SJCRH30 (cell line): ENCODE data around the gene MADCAM1. TPM values are rescaled to one million over a fixed set of nuclear protein-coding genes. Genes with fewer than 3 reads are reported as not detected.

Source experiments
- DNase-seq, 2 experiments: peaks; one replicate each; pipeline ENCODE4 v3.0.0-alpha.2; 2015 to 2020
- H3K27ac ChIP-seq: fragments of 250-450 bp; sonication (Bioruptor Pico); 2 replicates; pipeline ENCODE4 v1.5.1; 2020; ENCODE audit warnings: mild to moderate bottlenecking, moderate library complexity
- H3K27me3 ChIP-seq: fragments of 250-450 bp; sonication (Bioruptor Pico); 2 replicates; pipeline ENCODE4 v1.5.1; 2020; ENCODE audit warnings: mild to moderate bottlenecking, moderate library complexity
- H3K36me3 ChIP-seq: fragments of 250-450 bp; sonication (Bioruptor Pico); 2 replicates; pipeline ENCODE4 v1.5.1; 2020; ENCODE audit warnings: mild to moderate bottlenecking, moderate library complexity
- H3K4me1 ChIP-seq: fragments of 250-450 bp; sonication (Bioruptor Pico); 2 replicates; pipeline ENCODE4 v1.5.1; 2020; ENCODE audit warnings: mild to moderate bottlenecking, moderate library complexity
- H3K4me3 ChIP-seq: fragments of 250-450 bp; sonication (Bioruptor Pico); 2 replicates; pipeline ENCODE4 v1.5.1; 2020; ENCODE audit warnings: mild to moderate bottlenecking, moderate library complexity
- H3K9me3 ChIP-seq: fragments of 250-450 bp; sonication (Bioruptor Pico); replicated peaks from 2 replicates; pipeline ENCODE4 v1.5.1; 2020; ENCODE audit warnings: mild to moderate bottlenecking, moderate library complexity
- total RNA-seq: library from RNA; depleted of rRNA; stranded (reverse); fragments of >200 nt; shearing (Covaris generic); gene quantifications from 2 replicates; pipeline ENCODE4 v1.2.3, GENCODE V29; 2014

Gene MADCAM1
- total RNA-seq, 1 experiment from 2014 or later: 0.18 TPM

DNA sequence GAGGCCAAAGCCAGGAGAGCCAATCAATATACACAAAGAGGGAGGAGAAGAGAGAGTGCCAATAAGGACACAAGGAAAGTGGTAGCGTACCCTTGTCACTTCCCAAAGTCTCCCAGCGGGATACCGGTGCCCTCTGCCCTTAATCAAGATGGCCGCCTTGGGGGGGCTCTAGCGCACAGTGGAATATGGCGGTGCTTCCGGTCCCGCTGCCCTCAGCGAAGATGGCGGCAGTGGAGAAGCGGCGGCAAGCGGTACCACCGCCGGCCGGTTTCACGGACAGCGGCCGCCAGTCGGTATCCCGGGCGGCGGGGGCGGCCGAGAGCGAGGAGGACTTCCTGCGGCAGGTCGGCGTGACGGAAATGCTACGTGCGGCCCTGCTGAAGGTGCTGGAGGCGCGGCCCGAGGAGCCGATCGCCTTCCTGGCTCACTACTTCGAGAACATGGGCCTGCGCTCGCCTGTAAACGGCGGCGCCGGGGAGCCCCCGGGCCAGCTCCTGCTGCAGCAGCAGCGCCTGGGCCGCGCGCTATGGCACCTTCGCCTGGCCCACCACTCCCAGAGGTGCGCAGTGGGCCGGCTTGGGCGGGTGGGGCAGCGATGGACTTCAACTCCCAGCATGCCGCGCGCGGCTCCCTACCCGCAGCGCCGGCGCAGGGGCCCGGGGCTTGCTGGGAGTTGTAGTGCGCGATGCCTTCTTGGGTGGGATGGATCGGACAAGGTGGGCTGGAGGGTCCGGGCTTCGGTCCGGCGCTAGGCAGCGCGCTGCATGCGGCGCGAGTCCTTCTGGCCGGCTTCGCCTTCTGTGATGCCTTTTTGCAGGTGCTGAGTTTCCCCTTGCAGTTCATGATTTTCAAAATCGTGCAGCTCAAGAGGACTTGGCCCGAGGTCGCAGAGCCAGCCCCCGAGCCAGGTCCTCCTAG is 11.3 kb downstream of the MADCAM1 start, which contains the start of gene TPGS1:
Gene TPGS1, plus strand, starts transcription at position 212 of the 918 bp plus-strand sequence. Its CDS starts 10 bp downstream, at position 222.
- H3K36me3 ChIP-seq: no peaks in the 10 kb centered on the region
- DNase-seq: peak; percentile 76 to 99
- peaks cover 11% of the 10 kb centered on the region for H3K4me1 ChIP-seq
- H3K27ac ChIP-seq: peak within 1 kb of the TSS; percentile 95
- peak within 1 kb of the TSS; percentile 97 for H3K4me3 ChIP-seq
- no peaks in the 10 kb centered on the region for H3K9me3 ChIP-seq
- H3K27me3 ChIP-seq: no peaks in the 10 kb centered on the region

DNA sequence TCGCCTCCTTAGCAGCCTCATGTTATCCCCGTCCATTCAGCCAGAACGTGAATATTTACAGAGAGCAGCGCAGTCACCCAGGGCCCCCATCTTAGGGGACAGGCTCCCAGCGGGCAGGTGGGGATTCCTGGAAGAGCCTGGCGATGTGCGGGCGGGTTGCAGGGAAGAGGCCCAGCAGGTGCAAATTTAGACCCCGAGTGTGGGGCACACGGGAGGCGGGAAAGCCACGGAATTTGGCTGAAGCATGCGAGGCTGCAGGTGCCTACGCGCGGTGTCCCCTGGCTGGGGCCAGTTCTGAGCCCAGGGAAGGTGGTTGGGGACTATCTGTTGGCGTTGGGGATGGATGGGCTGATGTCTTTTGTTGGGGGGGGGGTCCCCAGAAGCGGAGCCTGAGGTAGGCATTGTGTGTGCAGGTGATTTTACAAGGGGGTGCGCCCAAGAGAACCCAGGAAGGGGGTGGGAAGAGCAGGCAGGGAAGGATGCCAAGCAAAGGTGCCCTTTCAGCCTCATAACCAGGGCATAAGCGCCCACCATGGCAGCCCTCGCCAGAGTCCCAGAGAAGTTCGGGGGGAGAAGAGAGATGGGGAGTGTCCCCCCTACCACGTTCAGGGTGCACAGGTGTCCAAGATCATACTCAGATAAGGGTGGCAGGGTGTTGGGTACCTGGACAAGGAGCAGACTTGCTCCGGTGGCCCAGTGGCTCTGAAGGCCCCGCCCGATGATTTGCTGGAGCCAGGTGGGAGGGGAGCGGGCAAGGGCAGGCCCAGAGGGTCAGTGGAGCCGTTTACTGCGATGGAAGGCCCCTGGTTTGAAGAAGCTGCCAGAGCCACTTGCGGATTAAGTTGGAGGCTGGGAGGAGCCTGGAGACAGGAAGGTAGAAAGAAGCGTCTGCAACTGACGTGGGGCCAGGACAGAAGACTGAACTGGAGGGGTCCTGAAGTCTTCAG is 12.2 kb downstream of the MADCAM1 start:
- Histone ChIP-seq H3K4me3 (peak overlapping the region; percentile 97), H3K9me3 (no peaks in the 10 kb centered on the region), H3K27me3 (no peaks in the 10 kb centered on the region), H3K27ac (no peak overlapping the region), H3K36me3 (no peaks in the 10 kb centered on the region), H3K4me1 (peaks cover 11% of the 10 kb centered on the region)
- DNase-seq: no peak

DNA sequence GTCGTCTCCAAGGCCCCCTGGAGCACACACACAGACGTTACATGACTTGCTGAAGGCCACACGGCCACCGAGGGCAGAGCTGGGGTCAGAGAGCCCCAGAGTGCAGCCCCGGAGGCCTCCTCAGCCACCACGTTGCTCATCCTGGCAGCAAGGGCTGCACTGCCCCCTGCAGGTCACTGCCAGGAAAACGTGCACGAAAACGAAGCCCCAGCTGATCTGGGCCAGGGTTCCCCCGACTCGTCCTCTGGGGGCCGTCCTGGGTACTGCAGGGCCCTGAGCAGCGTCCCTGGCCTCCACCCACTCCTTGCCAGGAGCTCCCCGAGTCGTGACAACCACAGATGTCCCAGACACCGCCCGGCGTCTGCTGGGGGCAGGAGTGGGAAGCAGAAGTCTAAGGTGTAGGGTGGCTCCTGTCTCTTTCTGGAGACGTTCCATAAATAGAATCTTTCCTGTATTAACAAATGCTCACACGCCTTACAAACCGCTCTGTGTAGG is 14.4 kb downstream of the MADCAM1 start:
- Histone ChIP-seq H3K27ac (peak overlapping the region; percentile 86), H3K27me3 (no peaks in the 10 kb centered on the region), H3K36me3 (no peaks in the 10 kb centered on the region), H3K9me3 (no peaks in the 10 kb centered on the region), H3K4me3 (peak overlapping the region; percentile 13), H3K4me1 (peaks cover 11% of the 10 kb centered on the region)
- DNase-seq: peak; percentile 87 to 95

DNA sequence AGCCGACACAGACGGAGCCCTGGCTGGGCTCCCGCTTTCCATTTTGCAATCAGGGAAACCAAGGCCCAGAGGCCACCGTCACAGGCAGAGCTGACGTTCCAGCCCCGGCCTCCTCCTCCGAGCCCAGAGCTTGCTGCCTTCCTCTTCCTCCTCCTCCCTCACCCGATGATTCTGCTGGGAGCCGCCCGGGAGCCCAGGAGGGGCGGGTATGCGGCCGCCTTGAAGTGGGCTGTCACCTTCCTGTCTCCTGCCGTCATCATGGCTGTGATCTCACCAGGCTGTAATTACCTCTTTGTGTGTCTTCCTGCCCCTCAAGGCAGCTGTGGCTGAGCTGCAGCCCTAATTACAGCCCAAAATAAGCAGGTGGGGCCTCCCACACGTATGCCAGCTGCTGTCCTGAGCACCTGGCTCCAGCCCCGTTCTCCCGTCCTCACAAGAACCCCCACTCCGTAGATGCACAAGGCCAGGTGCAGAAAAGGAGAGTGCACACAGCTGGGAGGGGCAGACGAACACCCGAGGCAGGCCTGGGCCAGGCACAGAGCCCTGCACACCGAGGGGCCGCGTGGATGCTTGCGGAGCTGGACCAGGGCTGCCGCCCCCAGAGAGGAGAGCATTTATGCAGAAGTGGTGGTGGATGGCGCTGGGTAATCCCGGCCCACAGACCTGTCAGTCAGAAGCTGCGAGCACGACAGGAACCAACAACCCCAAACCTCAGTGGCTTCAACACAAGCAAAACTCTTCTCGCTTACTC is 15.0 kb downstream of the MADCAM1 start:
- Histone ChIP-seq H3K9me3 (no peaks in the 10 kb centered on the region), H3K4me3 (peak overlapping the region; percentile 13), H3K4me1 (peaks cover 11% of the 10 kb centered on the region), H3K27ac (peak overlapping the region; percentile 86), H3K36me3 (no peaks in the 10 kb centered on the region), H3K27me3 (no peaks in the 10 kb centered on the region)
- peak; percentile 88 to 90 for DNase-seq

DNA sequence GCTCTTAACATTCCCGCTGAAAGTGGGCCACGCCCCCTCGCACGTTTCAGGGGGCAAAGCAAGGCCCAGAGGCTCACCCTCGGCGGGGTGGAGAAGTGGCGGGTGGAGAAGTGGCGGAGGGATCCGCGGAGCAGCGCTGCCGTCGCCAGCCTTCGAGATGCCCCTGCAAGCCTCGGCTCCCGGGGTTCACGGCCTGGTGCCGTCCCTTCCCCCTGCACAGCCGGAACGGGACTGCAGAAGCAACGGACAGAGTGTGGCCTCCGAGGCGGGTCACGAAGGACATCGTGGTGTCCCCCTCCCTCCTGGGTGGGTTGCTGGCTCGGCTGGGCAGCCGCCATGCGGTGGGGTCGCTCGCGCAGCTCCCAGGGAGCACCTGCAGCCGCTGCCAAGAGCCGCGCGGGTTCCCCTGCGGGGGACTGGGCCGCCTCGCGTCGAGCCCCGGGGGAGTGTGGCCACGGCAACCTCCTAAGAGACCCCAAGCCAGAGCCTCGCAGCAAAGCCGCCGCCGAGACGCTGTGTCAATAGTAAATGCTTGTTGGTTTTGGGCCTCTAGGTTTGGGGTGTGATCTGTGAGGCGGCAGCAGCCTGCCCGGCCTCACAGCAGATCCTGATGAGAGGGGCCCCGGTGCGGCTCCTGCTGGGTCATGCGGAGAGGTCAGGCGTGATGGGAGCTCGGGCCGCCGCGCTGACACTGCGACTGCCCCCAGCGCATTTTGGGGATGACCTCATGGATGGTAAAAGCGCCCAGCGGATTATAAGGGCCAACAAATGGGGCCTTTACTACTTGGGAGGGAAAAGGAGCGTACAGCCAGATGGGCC is 16.5 kb downstream of the MADCAM1 start:
- Histone ChIP-seq H3K36me3 (no peaks in the 10 kb centered on the region), H3K27me3 (no peaks in the 10 kb centered on the region), H3K4me3 (no peak overlapping the region), H3K9me3 (no peaks in the 10 kb centered on the region), H3K4me1 (peaks cover 11% of the 10 kb centered on the region), H3K27ac (no peak overlapping the region)
- DNase-seq: peak in 1 of 2 experiments; percentile 44

DNA sequence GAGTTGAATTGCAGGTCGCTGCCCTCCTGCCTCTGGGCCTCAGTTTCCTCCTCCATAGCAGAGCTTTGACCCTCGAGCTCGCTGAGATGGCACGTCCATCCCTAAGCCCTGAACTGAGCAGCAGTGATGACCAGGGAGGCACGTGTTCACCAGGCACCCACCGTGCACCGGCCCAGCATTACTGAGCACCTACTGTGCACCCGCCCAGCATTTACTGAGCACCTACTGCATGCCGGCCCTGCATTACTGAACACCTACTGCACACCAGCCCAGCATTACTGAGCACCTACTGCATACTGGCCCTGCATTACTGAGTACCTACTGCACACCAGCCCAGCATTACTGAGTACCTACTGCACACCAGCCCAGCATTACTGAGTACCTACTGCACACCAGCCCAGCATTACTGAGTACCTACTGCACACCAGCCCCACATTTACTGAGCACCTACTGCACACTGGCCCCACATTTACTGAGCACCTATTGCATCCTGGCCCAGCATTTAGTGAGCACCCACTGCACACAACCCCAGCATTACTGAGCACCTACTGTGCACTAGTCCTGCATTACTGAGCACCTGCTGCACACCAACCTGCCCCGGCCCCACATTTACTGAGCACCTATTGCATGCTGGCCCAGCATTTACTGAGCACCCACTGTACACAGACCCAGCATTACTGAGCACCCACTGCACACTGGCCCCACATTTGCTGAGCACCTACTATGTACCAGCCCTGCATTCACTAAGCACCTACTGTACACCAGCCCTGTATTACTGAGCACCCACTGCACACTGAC is 17.3 kb downstream of the MADCAM1 start:
- no peak for DNase-seq
- Histone ChIP-seq H3K27me3 (no peaks in the 10 kb centered on the region), H3K36me3 (no peaks in the 10 kb centered on the region), H3K9me3 (no peaks in the 10 kb centered on the region), H3K4me3 (no peak overlapping the region), H3K27ac (no peak overlapping the region), H3K4me1 (peaks cover 11% of the 10 kb centered on the region)

DNA sequence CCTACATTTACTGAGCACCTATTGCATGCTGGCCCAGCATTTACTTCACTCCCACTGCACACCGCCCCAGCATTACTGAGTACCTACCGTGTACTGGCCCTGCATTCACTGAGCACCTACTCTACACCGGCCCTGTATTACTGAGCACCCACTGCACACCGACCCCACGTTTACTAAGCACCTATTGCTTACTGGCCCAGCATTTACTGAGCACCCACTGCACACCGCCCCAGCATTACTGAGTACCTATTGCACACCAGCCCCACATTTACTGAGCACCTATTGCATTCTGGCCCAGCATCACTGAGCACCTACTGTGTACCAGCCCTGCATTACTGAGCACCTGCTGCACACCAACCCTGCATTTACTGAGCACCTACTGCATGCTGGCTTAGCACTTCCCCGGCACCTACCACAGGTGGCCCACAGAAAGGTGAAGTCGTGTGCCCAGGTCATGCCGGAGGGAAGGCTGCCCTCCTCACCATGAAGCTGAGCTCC is 17.9 kb downstream of the MADCAM1 start:
- H3K4me3 ChIP-seq: no peak overlapping the region
- H3K27me3 ChIP-seq: no peaks in the 10 kb centered on the region
- peaks cover 11% of the 10 kb centered on the region for H3K4me1 ChIP-seq
- H3K27ac ChIP-seq: no peak overlapping the region
- no peaks in the 10 kb centered on the region for H3K9me3 ChIP-seq
- H3K36me3 ChIP-seq: no peaks in the 10 kb centered on the region
- DNase-seq: no peak

DNA sequence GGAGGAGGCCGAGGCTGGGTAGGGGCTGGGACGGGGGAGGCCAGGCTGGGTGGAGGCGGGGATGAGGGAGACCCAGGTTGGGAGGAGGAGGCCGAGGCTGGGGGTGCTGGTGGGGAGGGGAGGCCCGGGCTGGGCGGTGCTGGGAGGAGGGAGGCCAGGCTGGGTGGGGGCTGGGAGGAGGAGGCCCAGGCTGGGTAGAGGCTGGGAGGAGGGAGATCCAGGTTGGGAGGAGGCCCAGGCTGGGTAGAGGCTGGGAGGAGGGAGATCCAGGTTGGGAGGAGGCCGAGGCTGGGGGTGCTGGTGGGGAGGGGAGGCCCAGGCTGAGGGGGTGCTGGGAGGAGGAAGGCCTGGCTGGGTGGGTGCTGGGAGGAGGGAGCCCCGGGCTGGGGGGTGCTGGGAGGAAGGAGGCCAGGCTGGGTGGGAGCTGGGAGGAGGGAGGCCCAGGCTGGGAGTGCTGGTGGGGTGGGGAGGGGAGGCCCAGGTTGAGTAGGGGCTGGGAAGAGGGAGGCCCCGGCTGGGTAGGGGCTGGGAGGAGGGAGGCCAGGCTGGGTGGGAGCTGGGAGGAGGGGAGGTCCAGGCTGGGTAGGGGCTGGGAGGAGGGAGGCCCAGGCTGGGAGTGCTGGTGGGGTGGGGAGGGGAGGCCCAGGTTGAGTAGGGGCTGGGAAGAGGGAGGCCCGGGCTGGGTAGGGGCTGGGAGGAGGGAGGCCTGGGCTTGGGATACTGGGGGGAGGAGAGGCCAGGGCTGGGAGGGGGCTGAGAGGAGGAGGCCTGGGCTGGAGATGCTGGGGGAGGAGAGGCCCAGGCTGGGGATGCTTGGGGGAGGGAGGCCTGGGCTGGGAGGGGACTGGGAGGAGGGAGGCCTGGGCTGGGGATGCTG is 21.7 kb downstream of the MADCAM1 start:
- Histone ChIP-seq H3K27me3 (no peaks in the 10 kb centered on the region), H3K27ac (no peak overlapping the region), H3K4me1 (no peaks in the 10 kb centered on the region), H3K4me3 (no peak overlapping the region), H3K36me3 (no peaks in the 10 kb centered on the region), H3K9me3 (no peaks in the 10 kb centered on the region; the same call in 1 of the 2 replicates)
- no peak for DNase-seq

DNA sequence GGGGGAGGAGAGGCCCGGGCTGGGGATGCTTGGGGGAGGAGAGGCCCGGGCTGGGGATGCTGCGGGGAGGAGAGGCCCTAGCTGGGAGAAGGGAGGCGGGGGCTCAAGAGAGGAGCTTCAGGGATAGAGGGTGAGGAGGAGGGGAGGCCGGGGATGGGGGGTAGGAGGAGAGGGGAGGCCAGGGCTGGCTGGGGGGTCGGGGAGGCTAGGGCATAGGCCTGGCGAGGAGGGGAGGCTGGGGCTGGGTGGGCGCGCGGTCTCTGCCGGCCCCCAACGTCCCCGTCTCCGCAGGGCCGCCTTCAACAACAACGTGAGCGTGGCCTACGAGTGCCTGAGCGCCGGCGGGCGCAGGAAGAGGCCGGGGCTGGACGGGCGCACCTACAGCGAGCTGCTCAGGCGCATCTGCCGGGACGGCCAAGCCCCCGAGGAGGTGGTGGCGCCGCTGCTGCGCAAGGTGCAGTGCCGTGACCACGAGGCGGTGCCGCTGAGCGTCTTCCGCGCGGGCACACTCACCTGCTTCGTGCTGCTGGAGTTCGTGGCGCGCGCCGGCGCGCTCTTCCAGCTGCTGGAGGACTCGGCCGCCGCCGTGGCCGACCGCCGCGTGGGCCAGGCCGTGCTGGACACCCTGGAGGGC is 22.4 kb downstream of the MADCAM1 start:
- DNase-seq: no peak
- Histone ChIP-seq H3K4me3 (no peak overlapping the region), H3K27ac (no peak overlapping the region)

DNA sequence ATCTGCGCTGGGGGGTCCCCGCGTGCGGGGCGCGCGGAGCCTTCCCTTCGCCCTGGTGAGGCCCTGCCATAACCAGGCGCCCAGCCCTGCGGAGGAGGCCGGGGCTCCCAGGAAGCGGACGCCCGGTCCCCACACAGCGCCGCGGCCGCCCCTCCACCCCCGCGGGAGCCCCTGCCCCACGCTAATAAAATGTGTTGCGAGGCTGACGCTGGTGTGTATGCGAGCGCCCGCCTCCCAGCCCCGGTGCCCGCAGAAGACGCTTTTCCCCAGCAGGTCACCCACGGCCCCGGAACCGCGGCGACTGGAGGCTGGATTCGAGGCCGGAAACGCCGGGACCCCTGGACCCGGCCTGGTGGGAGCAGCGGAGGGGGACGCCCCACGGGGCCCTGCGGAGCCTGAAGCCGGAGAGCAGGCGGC is 23.2 kb downstream of the MADCAM1 start:
- no peak for DNase-seq
- Histone ChIP-seq H3K4me3 (no peak overlapping the region), H3K36me3 (no peaks in the 10 kb centered on the region), H3K9me3 (no peaks in the 10 kb centered on the region; the same call in 1 of the 2 replicates), H3K27ac (no peak overlapping the region), H3K27me3 (no peaks in the 10 kb centered on the region), H3K4me1 (no peaks in the 10 kb centered on the region)

More for the DNA sequence above, 22.4 kb downstream of the MADCAM1 start:
- H3K36me3 ChIP-seq: no peaks in the 10 kb centered on the region
- H3K4me1 ChIP-seq: no peaks in the 10 kb centered on the region
- H3K9me3 ChIP-seq: no peaks in the 10 kb centered on the region; the same call in 1 of the 2 replicates
- no peaks in the 10 kb centered on the region for H3K27me3 ChIP-seq

DNA sequence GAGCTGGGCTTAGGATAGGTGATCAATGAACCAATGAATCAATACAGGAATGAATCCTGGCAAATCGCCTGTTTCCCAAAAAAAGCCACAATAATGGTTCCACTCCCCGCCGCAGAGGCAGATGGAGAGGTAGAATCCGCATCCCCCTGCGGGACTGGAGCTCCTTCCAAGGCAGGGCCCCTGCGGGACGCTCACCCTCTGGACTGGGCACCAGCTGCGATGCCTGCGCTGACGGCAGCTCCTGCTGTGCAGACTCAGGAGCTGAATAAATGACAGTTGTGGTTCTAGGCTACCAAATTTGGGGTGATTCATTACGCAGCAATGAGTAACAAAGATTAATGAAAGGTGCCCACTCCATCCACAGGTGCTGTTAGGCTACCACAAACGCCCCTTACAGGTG is 26.4 kb downstream of the MADCAM1 start:
- DNase-seq: no peak
- Histone ChIP-seq H3K36me3 (no peaks in the 10 kb centered on the region), H3K9me3 (no peaks in the 10 kb centered on the region; the same call in 1 of the 2 replicates), H3K4me1 (no peaks in the 10 kb centered on the region), H3K27ac (no peak overlapping the region), H3K27me3 (no peaks in the 10 kb centered on the region), H3K4me3 (peak overlapping the region; percentile 38)
